PC-9 (cell line): ENCODE results near the gene MICALL1.

Source experiments
- CTCF ChIP-seq: fragments of 200-600 bp; sonication (generic); conservative IDR thresholded peaks from 2 replicates; pipeline ENCODE4 v1.6.1; 2017; ENCODE audit warnings: mixed run types, antibody characterized with exemption, mild to moderate bottlenecking, moderate library complexity
- EZH2 ChIP-seq: fragments of 200-600 bp; sonication (generic); IDR thresholded peaks from 2 replicates; pipeline ENCODE4 v1.8.0; 2017; ENCODE audit warnings: antibody characterized with exemption, low read depth

- TF ChIP-seq CTCF, result no peak
- TF ChIP-seq EZH2, result no peak
Measured at GRCh38 chr22:37922191-37922590, 16.1 kb downstream of the MICALL1 start.
